ENCODE results near the gene TINAGL1. TPM values are rescaled to one million over a fixed set of nuclear protein-coding genes. Genes with fewer than 3 reads are reported as not detected.

Gene TINAGL1
- total and polyA plus RNA-seq, 10 of the 15 experiments (the other 5 are each of a cell fraction or from before 2014, with no cell fraction given): 0.20 to 0.49 (median 0.23) TPM; not detected in 7

DNA sequence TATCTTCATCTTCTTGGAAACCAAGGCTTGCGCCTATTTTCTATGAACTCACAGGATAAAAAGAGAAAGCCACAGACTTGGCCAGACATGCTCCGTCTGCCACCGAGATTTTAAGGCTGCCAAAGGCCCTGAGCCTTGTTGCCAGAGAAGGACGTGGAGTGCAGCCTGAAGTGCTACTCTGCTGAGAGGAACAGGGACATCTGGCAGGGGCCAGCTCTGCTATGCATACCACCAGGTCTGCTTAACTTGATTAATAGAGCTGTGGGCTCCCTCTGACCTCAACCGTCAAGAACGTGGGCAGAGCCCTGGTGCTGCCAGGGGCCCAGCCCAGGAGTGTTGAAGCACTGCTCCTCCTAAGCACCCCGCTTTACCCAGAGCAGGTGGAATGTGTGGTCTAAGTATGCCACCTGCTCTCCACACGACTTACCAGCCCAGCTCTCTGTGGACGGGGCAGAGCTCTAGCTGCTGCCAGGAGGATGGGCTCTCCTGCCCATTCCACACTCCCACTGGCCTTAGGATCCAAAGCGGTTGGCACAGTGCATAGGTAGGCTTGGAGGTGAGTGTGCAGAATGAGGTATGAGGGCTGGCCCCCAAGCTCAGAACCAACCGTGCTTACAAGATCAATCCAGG, 51.7 kb downstream of the TINAGL1 start:
- BruUV-seq (replicated peaks): no TSS peak
- Histone ChIP-seq H3K27ac (ENCODE audit: control insufficient read depth, insufficient read depth) (no peak overlapping the region), H4K20me1 (ENCODE audit: control insufficient read depth, insufficient read depth) (no peaks in the 10 kb centered on the region; the same call in 1 of the 2 replicates), H3K4me2 (ENCODE audit: control insufficient read depth, insufficient read depth) (no peak overlapping the region), H3K79me2 (ENCODE audit: control insufficient read depth, insufficient read depth, low read length) (no peaks in the 10 kb centered on the region), H3K4me3 (no peak overlapping the region), H3K4me1 (ENCODE audit: control insufficient read depth, insufficient read depth, low read length) (no peaks in the 10 kb centered on the region; the same call in 1 of the 2 replicates), H3K9ac (ENCODE audit: control insufficient read depth, insufficient read depth, low read length) (no peak overlapping the region), H3K36me3 (ENCODE audit: control insufficient read depth in 2 of 2, insufficient read depth in 2 of 2, low read length in 1 of 2) (peaks cover 33 to 36% of the 10 kb centered on the region in 2 experiments), H3K9me3 (replicated peaks; ENCODE audit: control insufficient read depth, insufficient read depth, low read length) (no peaks in the 10 kb centered on the region), H2AFZ (ENCODE audit: control insufficient read depth, low read depth, low read length) (no peak overlapping the region), H3K27me3 (replicated peaks in 1 of 2; ENCODE audit: control insufficient read depth in 2 of 2, insufficient read depth in 2 of 2, low read length in 1 of 2) (no peaks in the 10 kb centered on the region)
- in situ Hi-C loops (cut with MboI) (no loop called here), intact Hi-C loops (cut with micrococcal nuclease; ENCODE audit: unreplicated experiment) (no loop called here)
- 88% methylated on average over 11 of the region's 11 CpGs for WGBS (ENCODE audit: insufficient coverage, insufficient replicate concordance, low lambda C conversion rate, missing lambda C conversion rate)
- no peak for ATAC-seq
- ChIA-PET POLR2A (interaction anchor here (1.5 kb wide), 1 partner anchor 9 kb away, joined by 3 read pairs; no protein-coding TSS in a partner anchor), SMC1A (ENCODE audit: uncharacterized antibody, unreplicated experiment) (no interaction called here), CTCF (interaction anchor here (0.7 to 3.8 kb wide), 3 partner anchors 9 to 58 kb away, joined by 3 to 18 read pairs (median 15); no protein-coding TSS in a partner anchor), RAD21 (ENCODE audit: unreplicated experiment) (no interaction called here)
- TF ChIP-seq, protein P1, sequence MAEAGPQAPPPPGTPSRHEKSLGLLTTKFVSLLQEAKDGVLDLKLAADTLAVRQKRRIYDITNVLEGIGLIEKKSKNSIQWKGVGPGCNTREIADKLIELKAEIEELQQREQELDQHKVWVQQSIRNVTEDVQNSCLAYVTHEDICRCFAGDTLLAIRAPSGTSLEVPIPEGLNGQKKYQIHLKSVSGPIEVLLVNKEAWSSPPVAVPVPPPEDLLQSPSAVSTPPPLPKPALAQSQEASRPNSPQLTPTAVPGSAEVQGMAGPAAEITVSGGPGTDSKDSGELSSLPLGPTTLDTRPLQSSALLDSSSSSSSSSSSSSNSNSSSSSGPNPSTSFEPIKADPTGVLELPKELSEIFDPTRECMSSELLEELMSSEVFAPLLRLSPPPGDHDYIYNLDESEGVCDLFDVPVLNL (IDR thresholded peaks at IDR 0.05; ENCODE audit: low read depth, low read length): no peak
- no peak for TF ChIP-seq FOXK2 (IDR thresholded peaks at IDR 0.05)
- no peak for DNase-seq (ENCODE audit: low read depth, low spot score)
- FAIRE-seq: no peak

DNA sequence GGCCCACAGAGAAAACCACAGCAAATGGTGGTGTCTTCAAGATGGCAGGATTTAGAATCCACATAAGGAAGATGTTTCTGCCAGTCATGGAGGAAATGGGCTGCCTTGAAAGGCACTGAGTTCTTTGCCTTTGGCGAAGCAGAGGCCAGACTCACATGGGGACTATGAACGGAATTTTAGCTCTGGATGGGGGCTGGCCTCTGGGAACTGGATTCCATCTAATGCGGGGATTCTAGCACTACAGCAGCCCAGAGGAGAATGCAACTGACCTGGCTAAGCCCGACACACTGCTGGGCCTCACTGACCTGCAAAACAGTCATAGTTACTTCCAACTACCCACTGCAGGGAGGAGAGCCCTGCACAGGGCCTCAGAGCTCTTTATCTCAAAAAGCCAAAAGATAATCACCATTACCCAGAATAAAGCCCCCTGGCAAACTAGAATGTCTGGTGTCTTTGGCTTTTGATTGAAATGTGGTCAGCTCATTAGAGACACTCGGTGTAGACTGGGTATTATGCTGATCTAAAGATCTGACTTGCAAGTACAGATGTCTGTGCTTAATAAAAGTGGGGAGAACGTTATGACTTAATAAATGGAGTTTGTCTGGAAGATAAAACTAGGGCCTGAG, 52.7 kb downstream of the TINAGL1 start:
- in situ Hi-C loops (cut with MboI): no loop called here
- RAD21 ChIA-PET (ENCODE audit: unreplicated experiment): interaction anchor here (1.1 kb wide), 1 partner anchor 11 kb away, joined by 3 read pairs; no protein-coding TSS in a partner anchor
- WGBS (ENCODE audit: insufficient coverage, insufficient replicate concordance, low lambda C conversion rate, missing lambda C conversion rate): 96% methylated on average over 6 of the region's 6 CpGs

More for the DNA sequence above, 52.7 kb downstream of the TINAGL1 start:
- Histone ChIP-seq H4K20me1 (ENCODE audit: control insufficient read depth, insufficient read depth) (no peaks in the 10 kb centered on the region; the same call in 1 of the 2 replicates), H3K9me3 (replicated peaks; ENCODE audit: control insufficient read depth, insufficient read depth, low read length) (no peaks in the 10 kb centered on the region), H3K4me3 (no peak overlapping the region), H3K27ac (ENCODE audit: control insufficient read depth, insufficient read depth) (no peak overlapping the region), H3K36me3 (ENCODE audit: control insufficient read depth in 2 of 2, insufficient read depth in 2 of 2, low read length in 1 of 2) (peaks cover 33 to 39% of the 10 kb centered on the region in 2 experiments), H2AFZ (ENCODE audit: control insufficient read depth, low read depth, low read length) (no peak overlapping the region), H3K9ac (ENCODE audit: control insufficient read depth, insufficient read depth, low read length) (no peak overlapping the region), H3K4me2 (ENCODE audit: control insufficient read depth, insufficient read depth) (no peak overlapping the region), H3K4me1 (ENCODE audit: control insufficient read depth, insufficient read depth, low read length) (no peaks in the 10 kb centered on the region; the same call in 1 of the 2 replicates), H3K27me3 (replicated peaks in 1 of 2; ENCODE audit: control insufficient read depth in 2 of 2, insufficient read depth in 2 of 2, low read length in 1 of 2) (no peaks in the 10 kb centered on the region), H3K79me2 (ENCODE audit: control insufficient read depth, insufficient read depth, low read length) (no peaks in the 10 kb centered on the region)
- ATAC-seq (no peak), DNase-seq (ENCODE audit: low read depth, low spot score) (no peak), FAIRE-seq (no peak)
- no TSS peak for BruUV-seq (replicated peaks)
- no peak for TF ChIP-seq IRF4 (IDR thresholded peaks at IDR 0.05; ENCODE audit: low read depth, low read length)
- no peak for TF ChIP-seq PML (IDR thresholded peaks at IDR 0.05; ENCODE audit: low read length)
- no peak for TF ChIP-seq CBX5 (IDR thresholded peaks at IDR 0.05; ENCODE audit: low read depth)
- TF ChIP-seq FOS (IDR thresholded peaks at IDR 0.05; ENCODE audit: borderline replicate concordance, extremely low read depth, insufficient read length): no peak
- TF ChIP-seq NFYA (IDR thresholded peaks at IDR 0.05; ENCODE audit: borderline replicate concordance, low read depth, low read length): no peak
- TF ChIP-seq POLR2A (IDR thresholded peaks at IDR 0.05; ENCODE audit: low read depth, low read length): no peak
- no peak for TF ChIP-seq ZBED1 (IDR thresholded peaks at IDR 0.05; ENCODE audit: borderline replicate concordance)
- no peak for TF ChIP-seq BHLHE40 (IDR thresholded peaks at IDR 0.05; ENCODE audit: borderline replicate concordance in 1 of 2, low read depth in 2 of 2, low read length in 1 of 2)
- SMC1A ChIA-PET (ENCODE audit: uncharacterized antibody, unreplicated experiment): interaction anchor here (0.6 kb wide), 1 partner anchor 450 kb away, joined by 3 read pairs; no protein-coding TSS in a partner anchor
- CTCF ChIA-PET: interaction anchor here (0.7 to 3.8 kb wide), 4 partner anchors 10 to 448 kb away, joined by 3 to 18 read pairs (median 10); no protein-coding TSS in a partner anchor
- intact Hi-C loops (cut with micrococcal nuclease; ENCODE audit: unreplicated experiment): no loop called here
- POLR2A ChIA-PET: no interaction called here

All from GM12878 (cell line).